HG02970 (cell line): Measurements from ENCODE around the gene DUSP28.
"Not testable (repeated sequence)": the region's sequence is repeated elsewhere in the genome, so short reads cannot be mapped to it uniquely, and the experiment has no call there.

Experiments
- ATAC-seq: cut with Tn5 transposase; IDR thresholded peaks from one replicate; pipeline ENCODE4 v1.9.1; 2021; ENCODE audit warnings: mild to moderate bottlenecking, moderate library complexity, moderate number of reproducible peaks; ENCODE audit not compliant: unreplicated experiment, low FRiP score

Gene DUSP28

GRCh38 chr2:240558236-240558761 lies 1.9 kb upstream of the DUSP28 start:
- ATAC-seq, result no peak

GRCh38 chr2:240559286-240559685 lies 871 bp upstream of the DUSP28 start:
- no peak for ATAC-seq

GRCh38 chr2:240560480-240561324 lies 545 bp downstream of the DUSP28 start:
- ATAC-seq, result peak; percentile 55

GRCh38 chr2:240561325-240561971 lies 1.3 kb downstream of the DUSP28 start:
- peak; percentile 1 for ATAC-seq

GRCh38 chr2:240563231-240563630 lies 3.1 kb downstream of the DUSP28 start:
- not testable (repeated sequence) for ATAC-seq

- ATAC-seq, result no peak
These were observed 3.9 kb downstream of the DUSP28 start for GRCh38 chr2:240563951-240564560.

- ATAC-seq, result no peak
These were observed 4.6 kb downstream of the DUSP28 start for GRCh38 chr2:240564561-240565332.

- ATAC-seq, result peak; percentile 14
These were observed 5.4 kb downstream of the DUSP28 start for GRCh38 chr2:240565333-240566202.

- peak; percentile 46 for ATAC-seq
These were observed 6.3 kb downstream of the DUSP28 start for GRCh38 chr2:240566203-240567136.

GRCh38 chr2:240567137-240567871 lies 7.1 kb downstream of the DUSP28 start:
- ATAC-seq, result no peak

GRCh38 chr2:240567872-240568677 lies 7.9 kb downstream of the DUSP28 start, which contains the start of gene RNPEPL1:
Gene RNPEPL1 (plus strand): TSS chr2:240568484. CDS start chr2:240568587, 103 bp downstream.
- no peak for ATAC-seq

- ATAC-seq, result no peak
These were observed 8.7 kb downstream of the DUSP28 start for GRCh38 chr2:240568678-240569522.

- no peak for ATAC-seq
These were observed 9.4 kb downstream of the DUSP28 start for GRCh38 chr2:240569523-240569997.

- ATAC-seq, result no peak
These were observed 9.9 kb downstream of the DUSP28 start for GRCh38 chr2:240569998-240570530.

- no peak for ATAC-seq
These were observed 10.6 kb downstream of the DUSP28 start for GRCh38 chr2:240570531-240571313.
